K562 (cell line): ENCODE data around the gene PDE6C. TPM values are rescaled to one million over a fixed set of nuclear protein-coding genes. Genes with fewer than 3 reads are reported as not detected.

Experiments
- ATAC-seq: fragments of 200-7000 bp; cut with Tn5 transposase; 3 replicates; pipeline ENCODE4 v1.9.1; 2020; ENCODE audit warnings: moderate library complexity
- BruUV-seq: library from RNA; stranded (reverse); fragments of 400-500 nt; replicated peaks from 2 replicates; lab custom pipeline; 2021; lab: Mats Ljungman, UMichigan
- CTCF ChIA-PET: fragments of 300-600 bp; formaldehyde crosslinking; extraction: SDS; loops from one replicate; lab custom pipeline; 2021; ENCODE audit warnings: low intra/inter-chr PET ratio; lab: Yijun Ruan, JAX
- POLR2A ChIA-PET: fragments of 300-600, 350-650 bp; sonication (Branson Sonifier 250); formaldehyde crosslinking; extraction: SDS; loops from one replicate; lab custom pipeline; 2021; ENCODE audit warnings: antibody characterized with exemption, inconsistent platforms; lab: Yijun Ruan, JAX
- DNase-seq, 4 experiments: peaks; one replicate each; pipeline versions ENCODE4 v3.0.0 to v3.0.0-alpha.2; 2011 to 2018; ENCODE audit warnings: low spot score in 3 of 4, mixed read lengths in 3 of 4; ENCODE audit errors: extremely low read depth in 1 of 4
- FAIRE-seq: peaks from 2 replicates; lab custom pipeline; 2011; peaks lifted over from hg19 to GRCh38; lab: Jason Lieb, UNC
- H2AFZ ChIP-seq: 2 replicates; pipeline ENCODE4 v1.6.0; 2011; ENCODE audit warnings: low read depth, low read length, control low read depth, inconsistent platforms
- H3K27ac ChIP-seq: fragments of 200-600 bp; 3 replicates; pipeline ENCODE4 v1.8.0; 2011; ENCODE audit warnings: low read depth, mild to moderate bottlenecking, control low read depth, inconsistent platforms, low read length, moderate library complexity, mixed read lengths; ENCODE audit errors: extremely low read depth
- H3K27me3 ChIP-seq, 2 experiments: fragments of 300-600 bp in 1 of 2; 2 replicates in 1 of 2; 3 replicates in 1 of 2; pipeline versions ENCODE4 v1.6.0 to v1.8.0; 2011; ENCODE audit warnings: inconsistent platforms in 2 of 2, low read length in 2 of 2, mild to moderate bottlenecking in 1 of 2, mixed read lengths in 1 of 2, moderate library complexity in 1 of 2; ENCODE audit not compliant: control insufficient read depth in 2 of 2, insufficient read depth in 2 of 2
- H3K36me3 ChIP-seq: fragments of 300-600 bp; 3 replicates; pipeline ENCODE4 v1.8.0; 2011; ENCODE audit warnings: mild to moderate bottlenecking, low read length, inconsistent platforms; ENCODE audit not compliant: control insufficient read depth, insufficient read depth
- H3K4me1 ChIP-seq, 2 experiments: fragments of 200-600 bp in 1 of 2; replicated peaks in 1 of 2; 2 replicates in 1 of 2; 3 replicates in 1 of 2; pipeline versions ENCODE4 v1.5.1 to v1.8.0; 2011; ENCODE audit warnings: inconsistent platforms in 2 of 2, low read length in 2 of 2, mild to moderate bottlenecking in 1 of 2, mixed read lengths in 1 of 2, moderate library complexity in 1 of 2; ENCODE audit not compliant: control insufficient read depth in 2 of 2, insufficient read depth in 2 of 2
- H3K4me2 ChIP-seq: 2 replicates; pipeline ENCODE4 v1.6.1; 2011; ENCODE audit warnings: low read length, control low read depth, inconsistent platforms, mixed read lengths; ENCODE audit not compliant: insufficient read depth
- H3K4me3 ChIP-seq: fragments of 200-600 bp; sonication (generic), shearing (Covaris generic); 2 replicates; pipeline ENCODE4 v1.5.1; 2016; ENCODE audit warnings: control low read depth, inconsistent platforms
- H3K79me2 ChIP-seq: fragments of 200-600 bp; 3 replicates; pipeline ENCODE4 v1.8.0; 2011; ENCODE audit warnings: low read length, inconsistent platforms; ENCODE audit not compliant: control insufficient read depth, insufficient read depth
- H3K9ac ChIP-seq, 2 experiments: 2 replicates each; pipeline versions ENCODE4 v1.6.0 to v1.6.1; 2011; ENCODE audit warnings: low read depth in 2 of 2, low read length in 2 of 2, control low read depth in 1 of 2, inconsistent platforms in 1 of 2, mild to moderate bottlenecking in 1 of 2, mixed read lengths in 1 of 2; ENCODE audit not compliant: insufficient read depth in 1 of 2
- H3K9me1 ChIP-seq: one replicate; pipeline ENCODE4 v1.6.0; 2011; ENCODE audit warnings: inconsistent platforms, mild to moderate bottlenecking, low read length, moderate library complexity; ENCODE audit not compliant: control insufficient read depth, insufficient read depth
- H3K9me3 ChIP-seq: replicated peaks from 2 replicates; pipeline ENCODE4 v1.5.1; 2011; ENCODE audit warnings: low read depth, low read length, inconsistent platforms; ENCODE audit not compliant: control insufficient read depth, insufficient read depth
- H4K20me1 ChIP-seq: replicated peaks from 2 replicates; pipeline ENCODE4 v1.6.1; 2011; ENCODE audit warnings: low read length, inconsistent platforms, mixed read lengths; ENCODE audit not compliant: control insufficient read depth, insufficient read depth
- ARID3A ChIP-seq: IDR thresholded peaks from 2 replicates; pipeline ENCODE4 v1.6.1; 2012; ENCODE audit warnings: low read depth, low read length, improper control_type of control experiment, borderline replicate concordance
- CAMTA2 ChIP-seq: fragments of 250-450 bp; sonication (Bioruptor Pico); conservative IDR thresholded peaks from 2 replicates; pipeline ENCODE4 v1.5.1; 2022
- FUS ChIP-seq: fragments of 200-400 bp; formaldehyde crosslinking; optimal IDR thresholded peaks from 2 replicates; pipeline ENCODE3; 2017; ENCODE audit warnings: low read depth, low read length
- HDAC1 ChIP-seq, 2 experiments: fragments of 450-650 bp; IDR thresholded peaks; 2 replicates each; pipeline ENCODE4 v1.6.1; 2016 to 2017; ENCODE audit warnings: inconsistent platforms in 1 of 2, mild to moderate bottlenecking in 1 of 2, moderate library complexity in 1 of 2
- HMGN3 ChIP-seq: IDR thresholded peaks from 2 replicates; pipeline ENCODE4 v1.6.1; 2011; ENCODE audit warnings: borderline replicate concordance, low read depth, mild to moderate bottlenecking, mixed read lengths, low read length; ENCODE audit not compliant: insufficient read length; ENCODE audit errors: extremely low read depth
- IRF2 ChIP-seq: sonication (generic); formaldehyde crosslinking; IDR thresholded peaks from 2 replicates; pipeline ENCODE4 v1.8.1; 2022; ENCODE audit warnings: mild to moderate bottlenecking, missing genetic modification reagents
- MYNN ChIP-seq, 2 experiments: sonication (generic); formaldehyde crosslinking in 1 of 2; IDR thresholded peaks; 2 replicates each; pipeline versions ENCODE4 v1.5.0 to v1.6.1; 2016 to 2020; ENCODE audit warnings: antibody characterized with exemption in 1 of 2, missing genetic modification reagents in 1 of 2
- NCOA6 ChIP-seq: fragments of 450-650 bp; IDR thresholded peaks from 2 replicates; pipeline ENCODE4 v1.6.1; 2017; ENCODE audit warnings: mild to moderate bottlenecking
- PRPF4 ChIP-seq: fragments of 200-400 bp; formaldehyde crosslinking; IDR thresholded peaks from one replicate; pipeline ENCODE4 v1.6.1; 2017; ENCODE audit warnings: low read length, low read depth, mild to moderate bottlenecking; ENCODE audit not compliant: insufficient read depth, poor library complexity, severe bottlenecking
- SNAPC5 ChIP-seq: fragments of 250-450 bp; sonication (Bioruptor Pico); IDR thresholded peaks from 2 replicates; pipeline ENCODE4 v1.8.0; 2021; ENCODE audit warnings: moderate library complexity, mild to moderate bottlenecking, inconsistent platforms
- XRCC4 ChIP-seq: IDR thresholded peaks from one replicate; pipeline ENCODE4 v1.6.1; 2011; ENCODE audit not compliant: insufficient read depth, insufficient read length; ENCODE audit errors: extremely low read depth
- ZNF232 ChIP-seq: sonication (generic); formaldehyde crosslinking; IDR thresholded peaks from 2 replicates; pipeline ENCODE4 v1.8.0; 2022; ENCODE audit warnings: mild to moderate bottlenecking, missing genetic modification reagents
- ZNF551 ChIP-seq: fragments of 250-450 bp; sonication (Bioruptor Pico); IDR thresholded peaks from 2 replicates; pipeline ENCODE4 v1.5.0; 2021; ENCODE audit warnings: mild to moderate bottlenecking, moderate library complexity
- WGBS: fragments of 100-300 bp; shearing (Covaris generic); methylation state at CpG from one replicate; pipeline ENCODE4 v1.1.6; 2016; ENCODE audit warnings: low coverage, mixed read lengths; ENCODE audit not compliant: insufficient coverage; ENCODE audit errors: missing lambda C conversion rate; 5-methylcytosine and 5-hydroxymethylcytosine counted together
- in situ Hi-C: fragments of 300-500 bp; cut with MboI; formaldehyde crosslinking; loops from 4 replicates; pipeline ENCODE4 v1.15.0; 2018; ENCODE audit warnings: inconsistent platforms, mixed read lengths
- intact Hi-C: fragments of 100-400 bp; cut with micrococcal nuclease; formaldehyde crosslinking; loops from 2 replicates; pipeline ENCODE4 v1.14.2; 2022
- polyA plus RNA-seq, 8 experiments: library from polyadenylated mRNA; depleted of rRNA in 4 of 8; stranded (reverse) in 5 of 8; unstranded in 3 of 8; fragments of >200 nt; fragmentation: Nextera tagmentation in 2 of 8; fragmentation: Illumina TruSeq in 1 of 8; extraction: Ambion mirVana in 2 of 8; extraction: Trizol in 1 of 8; gene quantifications; 2 replicates each; pipeline versions ENCODE4 v1.2.1 to v1.2.3, GENCODE V29; 2011 to 2014; ENCODE audit warnings: inconsistent platforms in 1 of 8, missing spikeins in 1 of 8
- total RNA-seq, 7 experiments: library from RNA; depleted of rRNA in 6 of 7; stranded (reverse); fragments of >200 nt in 6 of 7; fragmentation: Illumina TruSeq in 2 of 7; extraction: Trizol in 2 of 7; gene quantifications; 2 replicates each; pipeline versions ENCODE4 v1.2.1 to v1.2.3, GENCODE V29; 2011 to 2021; ENCODE audit warnings: low replicate concordance in 1 of 7
- TF ChIP-seq, protein P1 (sequence below), 2 experiments: fragments of 200-800 bp in 1 of 2; sonication (Bioruptor generic) in 1 of 2; sonication (generic) in 1 of 2; formaldehyde crosslinking in 1 of 2; IDR thresholded peaks in 1 of 2; conservative IDR thresholded peaks in 1 of 2; 2 replicates each; pipeline versions ENCODE4 v1.5.0 to v1.6.1; 2016 to 2020; ENCODE audit warnings: missing compliant biosample characterization in 1 of 2, missing genetic modification characterization in 1 of 2, missing genetic modification reagents in 1 of 2

PDE6C gene
- total and polyA plus RNA-seq, 9 of the 15 experiments (the other 6 are each of a cell fraction or from before 2014, with no cell fraction given), result not detected

DNA sequence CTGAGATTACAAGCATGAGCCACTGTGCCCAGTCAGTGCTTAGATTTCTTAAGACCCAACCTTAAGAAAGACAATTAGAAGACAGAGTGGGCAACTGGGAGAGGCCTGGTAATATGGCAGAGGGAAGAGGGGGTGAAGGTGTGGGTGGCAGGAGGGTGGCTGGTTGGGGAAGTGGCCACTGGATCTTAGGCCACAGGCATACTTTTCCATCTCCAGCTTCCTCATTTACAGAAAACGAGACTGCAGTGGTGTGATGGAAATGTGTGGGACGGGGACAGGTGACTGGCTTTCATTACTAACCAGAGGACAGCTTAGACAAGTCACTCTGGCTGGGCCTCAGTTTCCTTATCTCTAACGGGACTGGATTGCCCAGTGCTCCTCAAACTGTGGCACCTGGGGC lies 46.9 kb upstream of the PDE6C start:
- Histone ChIP-seq H3K4me3 (no peak overlapping the region), H3K4me2 (no peak overlapping the region), H3K9me3 (no peaks in the 10 kb centered on the region), H4K20me1 (no peaks in the 10 kb centered on the region), H2AFZ (no peak overlapping the region), H3K4me1 (peaks cover 0 to 7% of the 10 kb centered on the region in 2 experiments; a peak in 2 of 5 replicates), H3K27me3 (peaks cover 7 to 47% of the 10 kb centered on the region in 2 experiments; a peak in 4 of 5 replicates), H3K27ac (no peak overlapping the region), H3K9me1 (no peaks in the 10 kb centered on the region), H3K79me2 (no peaks in the 10 kb centered on the region), H3K9ac (no peak overlapping the region), H3K36me3 (no peaks in the 10 kb centered on the region)
- WGBS, result 0% methylated on average over 3 of the region's 3 CpGs
- ATAC-seq (no peak), DNase-seq (no peak), FAIRE-seq (no peak)
- TF ChIP-seq ZNF551 (CRISPR knock-in tag), result no peak
- no peak for TF ChIP-seq IRF2 (CRISPR knock-in tag)
- no peak for TF ChIP-seq PRPF4
- TF ChIP-seq, protein P1, sequence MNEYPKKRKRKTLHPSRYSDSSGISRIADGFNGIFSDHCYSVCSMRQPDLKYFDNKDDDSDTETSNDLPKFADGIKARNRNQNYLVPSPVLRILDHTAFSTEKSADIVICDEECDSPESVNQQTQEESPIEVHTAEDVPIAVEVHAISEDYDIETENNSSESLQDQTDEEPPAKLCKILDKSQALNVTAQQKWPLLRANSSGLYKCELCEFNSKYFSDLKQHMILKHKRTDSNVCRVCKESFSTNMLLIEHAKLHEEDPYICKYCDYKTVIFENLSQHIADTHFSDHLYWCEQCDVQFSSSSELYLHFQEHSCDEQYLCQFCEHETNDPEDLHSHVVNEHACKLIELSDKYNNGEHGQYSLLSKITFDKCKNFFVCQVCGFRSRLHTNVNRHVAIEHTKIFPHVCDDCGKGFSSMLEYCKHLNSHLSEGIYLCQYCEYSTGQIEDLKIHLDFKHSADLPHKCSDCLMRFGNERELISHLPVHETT (CRISPR knock-in tag; conservative IDR thresholded peaks at IDR 0.05 in 1 of 2, IDR thresholded peaks at IDR 0.05 in 1 of 2), result no peak
- TF ChIP-seq HMGN3, result no peak
- no peak for TF ChIP-seq XRCC4
- TF ChIP-seq SNAPC5 (CRISPR knock-in tag), result no peak
- no peak for TF ChIP-seq ZNF232 (CRISPR knock-in tag)
- TF ChIP-seq FUS, result no peak
- TF ChIP-seq HDAC1 (IDR thresholded peaks at IDR 0.05), result no peak
- no peak for TF ChIP-seq MYNN (IDR thresholded peaks at IDR 0.05)
- no peak for TF ChIP-seq MYNN (CRISPR knock-in tag; IDR thresholded peaks at IDR 0.05)
- no peak for TF ChIP-seq NCOA6
- no peak for TF ChIP-seq CAMTA2
- TF ChIP-seq ARID3A, result no peak
- no TSS peak for BruUV-seq
- CTCF ChIA-PET, result no interaction called here
- intact Hi-C loops, result no loop called here
- in situ Hi-C loops, result no loop called here
- POLR2A ChIA-PET, result no interaction called here
